Effector CD8-positive, alpha-beta T cell (primary cell): ENCODE results near the gene PRR30.

ENCODE experiments used
- DNase-seq: peaks from one replicate; lab custom pipeline; 2025; lab: John Stamatoyannopoulos, UW

The PRR30 gene

DNA sequence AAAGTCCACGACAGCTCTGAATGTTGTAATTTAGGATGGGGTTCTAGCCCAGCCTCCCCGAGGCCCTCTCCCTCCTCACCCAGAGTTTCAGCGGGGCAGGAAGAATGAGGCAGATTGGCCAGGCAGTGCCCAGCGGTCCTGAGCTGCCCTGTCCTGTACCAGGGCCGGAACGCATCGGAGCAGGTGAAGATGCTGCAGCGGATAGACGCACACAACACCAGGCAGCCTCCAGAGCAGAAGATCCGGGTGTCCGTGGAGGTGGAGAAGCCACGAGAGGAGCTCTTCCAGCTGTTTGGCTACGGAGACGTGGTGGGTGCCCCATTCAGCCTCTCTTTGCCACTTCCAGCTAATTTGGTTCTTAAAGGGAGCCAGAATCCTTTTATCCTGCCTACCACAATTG lies 41.9 kb downstream of the PRR30 start:
- DNase-seq = no peak

DNA sequence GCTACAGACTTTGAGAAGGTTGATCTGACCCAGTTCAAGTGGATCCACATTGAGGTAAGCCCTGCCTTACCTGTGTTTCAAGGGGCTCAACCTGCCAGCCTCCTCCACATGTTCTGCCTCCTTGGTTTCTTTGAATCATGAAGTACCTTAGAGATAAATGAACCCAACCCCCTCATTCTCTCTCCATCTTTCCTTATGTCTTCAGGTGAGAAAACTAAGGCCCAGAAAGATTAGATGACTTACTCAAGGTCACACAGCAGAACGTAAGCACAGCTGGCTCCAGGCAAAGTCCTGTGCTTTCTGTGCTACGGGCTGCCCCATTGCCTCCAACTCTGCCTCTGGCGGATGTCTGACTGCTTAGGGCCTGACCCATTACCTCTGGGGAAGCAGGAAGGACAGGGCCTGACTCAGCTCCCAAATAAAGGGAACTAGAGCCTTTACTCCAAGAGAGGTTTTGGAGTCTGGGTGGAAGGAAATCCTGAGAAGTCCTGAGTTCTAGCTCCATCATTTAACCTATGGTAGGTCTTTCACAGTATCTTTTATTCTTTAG lies 42.4 kb downstream of the PRR30 start:
- no peak for DNase-seq

DNA sequence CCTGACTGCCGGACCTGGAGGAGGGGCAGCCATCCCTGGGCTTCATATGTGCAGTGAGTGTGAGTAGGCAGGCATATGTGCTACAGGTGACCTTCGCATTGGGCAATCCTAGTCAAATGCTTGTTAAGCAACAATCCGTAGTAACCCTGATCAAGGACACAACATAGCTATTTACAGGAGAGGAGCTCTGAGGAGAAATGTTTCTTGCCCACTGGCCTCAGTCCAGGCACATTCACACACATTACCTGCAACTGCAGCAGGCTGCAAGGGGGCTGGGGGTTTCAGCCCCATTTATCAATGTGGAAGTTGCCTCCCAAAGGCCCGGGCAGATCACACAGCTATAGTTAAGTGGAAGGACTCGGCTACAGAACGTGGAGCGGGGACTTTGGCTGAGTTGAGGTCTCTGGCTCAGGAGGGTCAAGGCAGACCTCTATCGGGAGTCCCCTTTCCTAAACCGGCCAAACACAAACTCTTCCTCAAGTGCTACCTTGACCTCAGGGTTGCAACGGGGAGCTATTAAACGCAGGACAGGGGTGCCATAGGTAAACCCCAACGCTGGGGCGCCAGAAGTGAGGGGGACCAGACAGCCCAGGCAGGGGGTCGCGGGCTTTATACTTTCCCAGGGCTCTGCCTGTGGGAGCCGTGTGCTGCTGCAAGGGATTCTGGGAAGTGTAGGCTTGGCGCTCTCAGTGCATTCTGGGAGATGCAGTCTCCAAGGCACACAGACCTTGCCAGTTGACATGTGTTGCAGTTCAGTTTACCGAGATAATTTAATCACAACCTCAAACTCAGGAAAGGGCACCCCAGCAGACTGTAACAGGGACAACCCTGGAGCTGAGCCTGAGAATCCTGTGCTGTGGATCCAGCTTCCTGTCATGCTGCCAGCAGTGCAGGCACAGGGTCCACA lies 43.2 kb downstream of the PRR30 start:
- DNase-seq = no peak

DNA sequence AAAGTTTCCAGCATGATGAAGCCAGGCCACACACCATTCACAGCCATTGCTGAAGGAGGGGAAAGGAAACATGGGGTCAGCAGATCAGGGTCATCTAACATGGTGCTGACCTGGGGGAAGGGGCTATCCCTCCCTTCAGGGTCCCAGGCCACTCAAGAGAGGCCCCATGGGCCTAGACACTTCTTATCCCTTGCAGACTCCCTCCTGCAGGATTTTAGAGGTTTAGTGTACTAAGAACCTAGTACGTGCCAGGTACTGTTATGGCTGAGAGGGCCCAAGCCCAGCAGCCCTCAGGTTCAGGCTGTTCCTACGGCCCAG lies 43.8 kb downstream of the PRR30 start:
- DNase-seq = no peak

DNA sequence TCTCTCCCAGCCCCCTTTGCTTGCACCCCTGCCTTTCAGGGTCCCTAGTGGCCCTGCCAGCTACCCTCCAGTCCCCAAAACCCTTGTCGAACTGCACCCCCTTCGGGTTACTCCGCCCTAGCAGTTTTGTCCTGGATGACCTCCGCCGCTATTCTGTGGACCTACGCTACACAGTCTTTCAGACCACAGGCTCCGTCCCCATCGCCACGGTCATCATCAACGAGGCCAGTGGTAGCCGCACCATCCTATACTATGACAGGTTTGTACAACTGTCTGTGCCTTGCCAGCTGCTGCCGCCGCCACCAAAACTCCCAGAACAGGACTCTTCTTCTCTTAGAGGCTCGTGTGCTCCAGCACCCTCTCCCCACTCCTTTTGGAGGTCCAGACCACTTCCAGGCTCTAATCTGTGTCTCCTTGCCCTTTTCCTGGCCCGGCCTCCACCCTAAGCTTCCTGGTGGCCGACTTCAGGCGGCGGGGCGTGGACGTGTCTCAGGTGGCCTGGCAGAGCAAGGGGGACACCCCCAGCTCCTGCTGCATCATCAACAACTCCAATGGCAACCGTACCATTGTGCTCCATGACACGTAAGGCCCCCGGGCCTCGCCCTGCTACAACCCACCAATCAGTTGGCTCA lies 44.7 kb downstream of the PRR30 start:
- no peak for DNase-seq

DNA sequence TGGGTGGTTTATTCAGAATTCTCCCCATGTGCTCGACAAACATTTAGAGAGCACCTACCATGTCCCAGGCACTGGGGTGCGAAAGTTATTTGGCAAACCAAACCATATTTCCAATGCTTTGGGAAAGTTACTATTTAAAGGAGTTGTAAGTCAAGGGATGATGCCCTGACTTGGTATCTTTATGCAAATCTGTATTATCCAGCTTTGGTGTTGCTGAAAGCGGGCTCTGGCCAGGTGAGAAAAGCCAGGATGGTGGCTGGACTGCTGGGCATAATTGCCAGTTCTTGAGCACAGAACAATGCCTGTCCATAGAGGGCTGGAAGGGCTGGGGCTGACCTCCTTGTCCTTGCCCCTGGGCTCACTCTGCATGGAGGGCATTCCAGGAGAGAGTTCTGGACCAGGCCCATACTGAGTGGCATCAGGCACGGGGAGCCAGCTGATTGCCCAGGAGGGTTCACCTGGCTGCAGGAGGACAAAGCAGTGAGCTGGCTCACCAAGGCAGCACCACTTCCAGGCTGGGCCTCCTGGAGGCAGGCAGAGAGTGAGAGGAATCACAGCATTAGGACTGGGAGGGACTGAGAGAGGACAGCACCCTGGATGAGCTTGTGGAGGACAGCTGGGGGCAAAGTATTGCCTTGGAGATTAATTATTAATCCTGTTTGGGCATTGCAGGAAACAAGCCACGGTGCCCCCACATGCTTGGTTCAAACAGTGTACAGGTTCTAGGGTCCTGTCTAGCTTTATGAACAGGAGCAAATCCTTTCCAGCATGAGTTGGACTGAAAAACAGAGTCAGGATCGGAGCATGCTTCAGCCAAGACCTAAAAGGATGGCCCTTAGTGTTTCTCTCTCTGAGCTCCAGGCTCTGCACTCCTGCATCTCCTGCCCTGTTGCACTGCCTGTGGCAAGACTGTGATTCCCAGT lies 45.5 kb downstream of the PRR30 start:
- DNase-seq = no peak

DNA sequence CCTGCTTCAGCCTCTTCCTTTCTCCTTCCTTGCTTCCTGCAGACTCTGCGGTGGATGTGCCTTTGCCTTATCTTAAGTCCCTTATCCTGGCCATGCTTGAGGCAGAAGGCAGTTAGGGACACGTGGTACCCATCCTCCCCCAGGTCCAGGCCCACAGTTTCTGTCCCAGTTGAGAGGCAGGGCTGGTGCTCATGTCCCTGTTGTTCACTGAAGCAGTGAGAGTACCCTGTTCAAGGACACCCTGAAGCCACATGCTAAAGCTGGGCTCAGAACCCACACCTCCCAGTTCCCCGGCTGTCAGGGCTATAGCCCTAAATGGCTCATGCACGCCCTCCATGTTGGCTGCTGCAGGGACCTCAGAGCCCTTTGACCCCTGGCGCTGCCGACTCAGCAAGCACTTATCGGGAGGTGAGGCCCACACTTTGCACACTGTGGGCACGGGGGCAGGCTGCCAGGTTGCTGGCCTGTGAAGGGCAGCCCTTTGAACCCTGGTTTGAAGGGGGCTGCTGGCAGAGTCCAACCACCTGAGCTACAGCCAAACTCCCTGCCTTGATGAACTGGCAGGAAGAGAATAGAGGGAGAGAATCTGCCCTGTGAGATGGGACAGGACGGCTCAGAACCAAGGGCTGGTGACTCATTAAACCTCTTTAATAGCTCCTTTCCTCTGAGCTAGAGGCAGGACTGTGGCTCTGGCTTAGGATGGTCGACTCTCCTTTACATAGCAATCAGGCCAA lies 46.3 kb downstream of the PRR30 start:
- DNase-seq = no peak

DNA sequence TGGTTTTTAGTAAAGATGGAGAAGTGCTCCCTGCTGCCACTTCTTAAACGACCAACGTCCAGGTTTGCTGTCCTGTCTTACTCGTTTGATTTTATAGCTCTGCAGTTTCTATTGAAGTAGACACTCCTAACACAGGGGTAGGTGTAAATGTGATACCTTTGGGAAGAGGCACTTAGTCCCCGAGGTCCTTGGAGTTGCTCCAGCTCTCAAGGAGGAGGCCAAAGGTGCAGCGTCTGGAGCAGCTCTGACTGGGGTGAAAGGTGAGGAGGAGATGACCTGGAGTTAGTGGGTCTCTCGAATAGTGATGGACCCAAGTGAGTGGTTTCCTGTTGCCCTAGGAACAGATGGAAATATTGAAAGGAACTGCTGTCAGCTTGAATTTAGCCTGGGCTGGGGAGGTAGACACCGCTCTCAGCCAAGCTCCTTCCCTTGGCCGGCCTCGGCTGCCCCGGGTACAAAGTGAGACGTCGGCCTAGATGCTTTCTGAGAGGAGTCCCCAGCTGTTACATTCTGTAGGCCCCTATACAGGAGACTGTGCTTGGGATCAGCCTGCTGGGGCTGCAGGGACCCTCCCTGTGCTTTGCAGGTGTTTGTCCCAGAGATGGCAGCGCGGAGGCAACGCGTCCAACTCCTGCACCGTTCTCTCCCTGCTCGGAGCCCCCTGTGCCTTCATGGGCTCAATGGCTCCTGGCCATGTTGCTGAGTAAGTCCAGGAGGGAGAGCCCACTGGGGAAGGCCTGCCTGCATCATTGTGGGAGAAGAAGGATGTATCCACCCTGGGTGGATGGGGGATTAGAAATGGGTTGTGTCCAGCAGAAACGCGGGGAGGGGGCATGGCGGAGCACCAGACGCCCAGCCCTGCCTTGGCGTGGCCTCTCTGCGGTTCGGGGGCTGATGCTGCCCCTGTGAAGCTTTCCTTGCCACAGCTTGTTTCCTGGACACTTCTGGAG lies 47.2 kb downstream of the PRR30 start:
- DNase-seq = no peak

DNA sequence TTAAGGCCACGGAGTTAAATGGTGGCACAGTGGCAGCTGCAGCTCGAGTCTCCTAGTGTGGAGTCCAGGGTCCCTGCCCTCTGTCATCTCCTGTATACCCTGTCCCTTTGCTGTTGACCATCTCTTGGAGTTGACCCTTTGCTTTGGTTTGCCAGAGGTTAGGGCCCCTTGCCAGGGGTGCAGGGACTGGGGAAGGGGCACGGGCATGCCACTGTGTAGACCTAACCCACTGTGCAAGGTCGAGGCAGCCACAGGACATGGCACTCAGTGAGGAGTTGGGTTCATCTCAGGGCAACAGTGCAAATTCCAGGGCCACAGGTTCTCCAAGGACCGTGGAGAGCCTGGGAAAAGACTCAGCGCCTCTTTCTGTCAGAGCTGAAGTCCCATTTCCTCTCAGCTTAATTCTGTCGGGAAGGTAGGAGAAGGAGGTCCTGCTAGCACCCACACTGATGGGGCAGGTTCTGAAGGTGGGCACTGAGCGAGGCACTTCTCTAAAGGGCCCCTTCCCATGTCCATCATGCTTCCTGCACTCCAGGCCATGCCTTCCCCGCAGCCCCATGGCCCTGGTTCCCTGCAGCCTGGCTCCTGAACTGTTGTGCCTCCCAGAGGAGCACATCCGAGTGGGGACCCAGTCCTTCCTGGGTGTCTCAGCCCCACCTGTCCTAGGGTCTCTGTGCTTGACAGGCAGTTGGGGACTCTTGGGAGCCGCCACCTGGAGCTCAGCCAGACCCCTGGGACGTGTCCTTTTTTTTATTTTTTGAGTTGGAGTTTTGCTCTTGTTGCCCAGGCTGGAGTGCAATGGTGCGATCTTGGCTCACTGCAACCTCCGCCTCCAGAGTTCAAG lies 49.9 kb downstream of the PRR30 start:
- no peak for DNase-seq

DNA sequence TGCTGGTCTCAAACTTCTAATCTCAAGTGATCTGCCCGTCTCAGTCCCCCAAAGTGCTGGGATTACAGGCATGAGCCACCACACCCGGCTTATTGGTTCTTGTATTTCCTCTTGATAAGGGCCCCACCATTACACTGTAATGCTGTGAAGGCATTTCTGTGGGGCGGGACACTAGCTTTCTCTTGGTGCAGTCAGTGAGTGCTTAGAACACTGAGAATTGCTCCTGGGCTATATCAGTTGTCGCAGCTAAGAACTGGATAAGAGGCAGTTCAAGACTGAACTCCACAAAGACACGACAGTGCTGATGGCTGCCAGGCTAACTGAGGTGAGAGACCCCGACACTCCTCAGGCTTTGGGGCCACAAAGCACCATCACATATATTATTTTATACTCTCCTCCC lies 50.6 kb downstream of the PRR30 start:
- DNase-seq = no peak

DNA sequence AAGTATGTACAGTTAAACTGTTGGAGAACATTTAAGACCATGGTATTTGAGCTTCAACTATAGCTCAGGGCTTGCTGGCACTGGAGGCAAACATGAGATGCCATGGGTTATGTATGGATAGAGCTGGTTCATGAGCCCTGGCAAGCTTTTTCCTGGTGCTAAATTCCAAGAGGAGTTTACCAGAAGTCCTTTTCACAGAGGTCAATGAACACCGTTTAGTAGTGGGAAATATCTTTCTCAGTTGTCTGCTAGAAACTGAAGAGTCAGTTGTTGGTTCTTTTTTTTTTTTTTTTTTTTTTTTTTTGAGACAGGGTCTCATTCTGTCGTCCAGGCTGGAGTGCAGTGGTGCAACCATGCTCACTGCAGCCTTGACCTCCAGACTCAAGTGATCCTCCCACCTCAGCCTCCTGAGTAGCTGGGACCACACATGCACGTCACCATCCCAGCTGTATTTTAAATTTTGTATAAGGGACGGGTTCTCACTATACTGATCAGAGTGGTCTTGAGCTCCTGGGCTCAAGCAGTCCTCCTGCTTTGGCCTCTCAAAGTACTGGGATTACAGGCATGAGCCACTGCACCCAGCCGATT lies 51.3 kb downstream of the PRR30 start:
- DNase-seq = no peak
